Uterus (tissue), 4 donors: ENCODE results near the gene SMARCC2. TPM values are rescaled to one million over a fixed set of nuclear protein-coding genes. Genes with fewer than 3 reads are reported as not detected.

Experiments used
- DNase-seq, 2 donors: peaks; one replicate each; pipeline ENCODE4 v3.0.0-alpha.2; 2019 to 2020
- H3K27ac ChIP-seq, 2 donors: fragments of 200-600 bp; sonication (generic); 1 replicate in 1 of 2; 2 replicates in 1 of 2; pipeline ENCODE4 v1.5.1; 2016 to 2018
- H3K27me3 ChIP-seq, 2 donors: fragments of 200-600 bp; sonication (generic); one replicate each; pipeline ENCODE4 v1.5.1; 2018 to 2019; ENCODE audit warnings: control low read depth in 1 of 2
- H3K36me3 ChIP-seq, 2 donors: fragments of 200-600 bp; sonication (generic); one replicate each; pipeline ENCODE4 v1.5.1; 2019; ENCODE audit warnings: control low read depth in 1 of 2
- H3K4me1 ChIP-seq, 2 donors: fragments of 200-600 bp; sonication (generic); one replicate each; pipeline ENCODE4 v1.5.1; 2018 to 2019; ENCODE audit warnings: control low read depth in 1 of 2
- H3K4me3 ChIP-seq, 2 donors: fragments of 200-600 bp; sonication (generic); 1 replicate in 1 of 2; 2 replicates in 1 of 2; pipeline ENCODE4 v1.5.1; 2018 to 2019; ENCODE audit warnings: mild to moderate bottlenecking in 1 of 2
- H3K9me3 ChIP-seq, 2 donors: fragments of 200-600 bp; sonication (generic); one replicate each; pipeline ENCODE4 v1.5.1; 2019; ENCODE audit warnings: control low read depth in 1 of 2
- CTCF ChIP-seq, 4 experiments: fragments of 200-600 bp in 2 of 4; fragments of 450-650 bp in 2 of 4; sonication (generic) in 2 of 4; IDR thresholded peaks; one replicate each; pipeline ENCODE4 v1.5.1; 2016 to 2019; ENCODE audit warnings: antibody characterized with exemption in 4 of 4, mild to moderate bottlenecking in 2 of 4, moderate library complexity in 1 of 4
- POLR2A ChIP-seq, 2 donors: fragments of 450-650 bp; IDR thresholded peaks; one replicate each; pipeline ENCODE4 v1.6.1; 2016; ENCODE audit warnings: antibody characterized with exemption in 2 of 2, mild to moderate bottlenecking in 1 of 2, moderate library complexity in 1 of 2
- intact Hi-C: fragments of 100-400 bp; cut with DNase I; formaldehyde crosslinking; loops from one replicate; pipeline ENCODE4 v1.15.1; 2023; ENCODE audit warnings: low total_unique reads
- total RNA-seq, 4 donors: library from RNA; depleted of rRNA in 3 of 4; stranded (reverse); fragments of >200 nt in 3 of 4; gene quantifications; one replicate each; pipeline versions ENCODE4 v1.1.0 to v1.2.4, GENCODE V29; 2014 to 2023
- donor health status: DM: yes; HTN: yes; CAD: no.

The SMARCC2 gene
- total RNA-seq, 4 donors from 2014 or later: 63.2 to 214 (median 81.0) TPM

DNA sequence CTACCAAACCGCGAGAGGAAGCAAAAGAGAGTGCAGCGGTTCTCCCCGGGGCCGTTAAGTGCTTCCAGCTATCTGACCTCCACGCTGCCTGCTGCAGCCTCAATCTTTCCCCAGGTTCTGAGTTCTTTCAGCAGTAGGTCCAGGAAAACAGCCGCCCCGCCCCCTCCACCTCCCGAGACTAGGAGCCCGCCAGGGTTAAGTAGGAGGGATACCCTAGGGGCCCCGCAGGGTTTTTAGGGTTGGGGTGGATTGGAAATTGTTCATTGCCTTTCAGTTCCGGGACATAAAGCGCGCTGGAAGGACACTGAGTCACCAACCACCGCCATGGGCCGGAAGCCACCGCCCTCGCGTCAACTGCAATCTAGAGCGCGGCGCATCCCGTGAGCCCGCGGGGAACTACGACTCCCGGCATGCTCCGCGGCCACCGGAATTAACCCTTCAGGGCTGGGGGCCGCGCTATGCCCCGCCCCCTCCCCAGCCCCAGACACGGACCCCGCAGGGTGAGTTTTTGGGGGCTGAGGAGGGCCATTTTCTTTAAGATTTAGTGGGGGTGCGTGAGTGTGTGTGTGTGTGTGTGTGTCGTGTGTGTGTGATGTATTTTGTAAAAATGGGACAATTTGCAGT, 37.0 kb downstream of the SMARCC2 start, which contains the start of gene MYL6B:
TSS of gene MYL6B (plus strand) at position 456 of the 624 bp plus-strand sequence. CDS start 1,332 bp downstream, outside the sequence.
- H3K27ac ChIP-seq: peak within 1 kb of the TSS; percentile 90 to 91
- no peaks in the 10 kb centered on the region for H3K9me3 ChIP-seq
- no peaks in the 10 kb centered on the region for H3K27me3 ChIP-seq
- DNase-seq: peak; percentile 93 to 94
- H3K4me3 ChIP-seq: peak within 1 kb of the TSS; percentile 59 to 60
- no peaks in the 10 kb centered on the region for H3K36me3 ChIP-seq
- H3K4me1 ChIP-seq: peaks cover 6 to 7% of the 10 kb centered on the region in 2 donors
- intact Hi-C loops: no loop called here
- peak; percentile 24 to 45 for TF ChIP-seq POLR2A (IDR thresholded peaks at IDR 0.05)
- peak in 1 of 4 experiments; percentile 4 for TF ChIP-seq CTCF (IDR thresholded peaks at IDR 0.05)

GRCh38 chr12:56151672-56152131, 37.6 kb downstream of the SMARCC2 start:
- Histone ChIP-seq H3K4me1 (peaks cover 6 to 7% of the 10 kb centered on the region in 2 donors), H3K27ac (peak overlapping the region; percentile 90 to 91), H3K4me3 (peak overlapping the region; percentile 59 to 60), H3K9me3 (no peaks in the 10 kb centered on the region), H3K27me3 (no peaks in the 10 kb centered on the region), H3K36me3 (no peaks in the 10 kb centered on the region)
- intact Hi-C loops: no loop called here
- TF ChIP-seq CTCF (IDR thresholded peaks at IDR 0.05): peak in 2 of 4 experiments; percentile 22 to 36
- no peak for TF ChIP-seq POLR2A (IDR thresholded peaks at IDR 0.05)
- DNase-seq: no peak

DNA sequence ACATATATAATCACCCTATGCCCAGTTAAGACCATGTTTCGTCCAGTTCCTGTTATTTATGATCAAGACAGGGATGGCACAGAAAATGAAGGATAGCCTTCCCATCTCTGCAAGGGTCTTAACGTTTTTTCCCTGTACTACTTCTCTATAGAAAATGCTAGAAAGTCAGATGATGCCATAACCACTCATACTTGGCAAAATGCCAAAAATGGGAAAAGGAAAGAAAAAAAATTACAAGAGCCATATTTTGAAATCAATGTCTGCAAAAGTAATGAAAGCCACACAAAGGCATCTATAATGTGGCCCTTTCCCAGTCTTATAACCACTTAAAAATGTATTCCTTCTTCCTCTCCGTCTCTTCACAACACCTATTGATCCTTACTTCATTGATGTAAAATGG, 38.7 kb downstream of the SMARCC2 start:
- Histone ChIP-seq H3K27me3 (no peaks in the 10 kb centered on the region), H3K9me3 (no peaks in the 10 kb centered on the region), H3K4me1 (peaks cover 6 to 7% of the 10 kb centered on the region in 2 donors), H3K27ac (peak overlapping the region in 1 of 2 donors; percentile 2), H3K36me3 (no peaks in the 10 kb centered on the region), H3K4me3 (no peak overlapping the region)
- TF ChIP-seq CTCF (IDR thresholded peaks at IDR 0.05): no peak
- TF ChIP-seq POLR2A (IDR thresholded peaks at IDR 0.05): no peak
- DNase-seq: no peak
- intact Hi-C loops: no loop called here

- no peaks in the 10 kb centered on the region for H3K36me3 ChIP-seq
- intact Hi-C loops: no loop called here
- TF ChIP-seq CTCF (IDR thresholded peaks at IDR 0.05) (no peak), POLR2A (IDR thresholded peaks at IDR 0.05) (no peak)
- H3K27ac ChIP-seq: peak overlapping the region; percentile 57 to 59
- no peaks in the 10 kb centered on the region for H3K9me3 ChIP-seq
- no peak overlapping the region for H3K4me3 ChIP-seq
- DNase-seq: no peak
- H3K4me1 ChIP-seq: no peaks in the 10 kb centered on the region
- H3K27me3 ChIP-seq: no peaks in the 10 kb centered on the region
Measured at GRCh38 chr12:56146492-56147460, 42.5 kb downstream of the SMARCC2 start.
